RKO (cell line): ENCODE data around the gene MIAT.
A peak's percentile ranks its signal among the peaks of the same experiment; 100 is the strongest.
"Not testable (repeated sequence)": the region's sequence is repeated elsewhere in the genome, so short reads cannot be mapped to it uniquely, and the experiment has no call there.

Source experiments
- DNase-seq: peaks from one replicate; pipeline ENCODE4 v3.0.0-alpha.2; 2016; ENCODE audit warnings: low spot score

The MIAT gene

DNA sequence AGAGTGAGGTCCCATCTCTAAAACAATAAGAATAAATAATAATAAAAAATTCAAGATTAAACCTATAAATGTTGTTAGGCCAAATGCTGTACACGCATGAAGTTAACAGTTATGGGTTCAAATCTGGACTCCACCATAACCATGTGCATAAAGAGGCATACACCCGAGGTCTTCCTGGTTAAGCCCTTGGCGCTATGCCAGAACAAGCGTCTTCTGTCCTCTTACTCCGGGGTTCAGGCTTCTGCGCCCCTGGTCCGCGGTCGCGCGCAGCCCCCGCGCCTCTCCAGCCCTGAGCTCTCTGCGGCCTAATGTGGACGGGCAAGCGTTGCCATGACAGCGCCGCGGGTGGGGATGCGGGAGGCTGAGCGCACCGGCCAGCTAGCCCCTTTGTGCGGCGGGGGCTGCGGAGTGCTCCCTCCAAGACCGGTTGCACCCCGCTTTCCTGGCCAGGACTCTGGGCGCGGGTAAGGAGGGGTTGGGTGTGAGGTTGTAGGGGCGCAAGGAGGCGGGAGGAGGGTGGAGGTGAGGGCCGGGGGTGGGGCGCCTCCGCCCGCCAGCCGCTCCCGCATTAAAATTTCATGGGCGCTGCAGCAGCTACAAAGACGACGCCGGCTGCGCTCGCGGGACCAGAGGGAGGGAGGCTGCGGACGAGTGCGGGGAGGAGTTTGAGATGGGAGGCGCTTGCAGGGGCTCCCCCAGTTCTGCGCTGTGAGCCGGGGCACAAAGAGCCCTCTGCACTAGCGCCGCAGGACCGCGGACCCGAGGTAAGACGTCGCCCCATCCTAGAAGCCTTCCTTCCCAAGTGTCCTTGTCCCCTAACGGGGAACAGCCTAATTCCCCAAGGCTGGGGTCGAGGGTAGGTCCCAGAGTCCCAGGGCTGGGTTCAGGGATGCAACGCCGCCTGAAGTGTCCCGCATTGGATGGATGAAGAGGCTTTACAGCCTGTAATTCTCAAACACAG is at the start of gene MIAT:
Gene MIAT, plus strand, starts transcription at position 698 of the 961 bp plus-strand sequence.
- DNase-seq, result no peak

DNA sequence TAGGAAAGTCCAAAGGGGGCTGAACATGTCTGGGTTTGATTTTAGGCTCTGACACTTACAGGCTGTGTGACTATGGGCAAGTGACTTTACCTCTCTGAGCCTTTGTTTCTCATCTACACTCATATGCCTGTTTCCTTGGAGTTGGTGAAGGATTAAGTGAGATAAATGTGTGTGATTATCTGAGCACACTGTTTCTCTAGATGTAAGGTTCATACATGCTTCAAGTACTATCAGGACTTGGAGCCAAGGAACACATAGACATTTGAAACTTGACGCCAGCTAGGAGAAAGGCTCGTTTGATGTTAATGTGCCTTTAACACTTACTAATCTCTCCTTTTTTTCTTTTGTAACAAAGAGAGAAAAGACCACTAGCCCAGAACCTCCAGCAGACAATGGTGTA is 49.3 kb upstream of the MIAT start:
- DNase-seq, result no peak

DNA sequence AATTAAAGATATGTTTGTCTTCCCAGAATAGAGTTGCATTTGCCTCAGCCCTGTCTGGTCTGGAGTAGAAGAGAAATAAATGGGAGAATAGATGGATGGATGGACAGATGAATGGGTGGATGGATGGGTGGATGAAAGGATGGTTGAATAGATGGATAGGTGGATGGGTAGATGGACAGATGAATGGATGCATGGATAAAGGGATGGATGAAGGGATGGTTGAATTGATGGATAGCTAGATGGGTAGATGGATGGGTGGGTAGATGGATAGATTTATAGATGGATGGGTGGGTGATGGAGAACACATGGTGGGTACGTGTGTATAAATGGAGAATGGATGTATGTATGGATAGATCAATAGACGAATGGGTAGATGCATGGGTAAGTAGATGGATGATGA is 48.1 kb upstream of the MIAT start:
- no peak for DNase-seq

DNA sequence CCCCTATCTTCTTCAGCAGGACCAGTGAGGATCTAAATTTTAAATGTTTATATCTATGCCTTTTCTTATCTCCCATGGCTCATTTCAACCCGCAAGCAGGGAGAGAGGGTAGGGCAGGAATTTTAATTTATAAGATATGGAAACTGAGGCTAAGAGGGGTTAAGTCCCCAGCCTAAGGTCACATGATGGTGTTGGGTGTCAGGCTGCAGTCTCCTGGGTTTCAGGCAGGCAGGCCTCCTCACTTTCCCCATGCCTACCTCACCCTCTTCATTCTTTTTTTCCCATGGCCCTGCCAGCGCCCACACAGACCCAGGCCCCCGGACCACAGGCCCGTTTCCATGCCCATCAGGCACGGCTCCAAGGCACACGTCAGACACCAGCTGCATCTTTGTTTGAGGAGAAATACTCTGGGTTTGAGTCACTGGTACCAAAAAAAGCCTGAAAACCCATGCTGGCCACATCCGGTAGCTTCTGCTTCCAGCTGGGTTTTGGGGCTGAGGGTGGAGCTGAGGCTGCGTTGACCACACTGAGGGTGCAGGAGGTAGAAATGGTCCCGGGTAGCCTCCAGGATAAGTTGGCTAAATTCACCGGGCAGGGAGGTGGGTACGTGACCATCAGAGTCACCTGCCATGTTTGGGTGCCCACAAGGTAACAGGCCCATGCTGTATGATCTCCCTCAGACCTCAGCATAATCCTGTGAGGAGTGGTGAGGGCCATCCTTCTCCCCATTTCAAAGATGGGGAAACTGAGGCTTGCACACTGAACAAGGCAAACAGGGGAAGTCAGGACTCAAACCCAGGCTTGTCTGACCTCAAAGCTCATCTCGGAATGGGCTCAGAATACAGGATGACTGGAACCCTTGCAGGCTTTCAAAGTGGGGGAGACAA is 47.1 kb upstream of the MIAT start:
- DNase-seq, result peak; percentile 78

DNA sequence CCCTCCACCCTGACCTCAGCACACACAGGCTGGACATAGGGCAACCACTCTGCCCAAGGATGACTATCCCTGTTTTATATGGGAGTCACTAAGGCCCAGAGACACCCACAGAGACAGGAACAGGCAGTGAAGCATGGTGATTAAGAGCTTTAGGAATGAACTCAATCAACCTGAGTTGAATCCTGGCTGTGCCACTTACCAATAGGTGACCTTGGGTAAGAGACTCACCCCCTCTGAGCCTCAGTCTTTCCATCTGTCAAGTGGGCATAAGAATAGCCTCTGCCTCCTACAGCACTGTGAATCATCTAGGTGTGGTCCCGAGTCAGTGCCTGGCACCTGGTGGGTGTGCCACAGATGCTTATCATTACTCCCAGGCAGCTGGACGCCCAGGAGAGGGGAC is 46.4 kb upstream of the MIAT start:
- peak; percentile 42 for DNase-seq

DNA sequence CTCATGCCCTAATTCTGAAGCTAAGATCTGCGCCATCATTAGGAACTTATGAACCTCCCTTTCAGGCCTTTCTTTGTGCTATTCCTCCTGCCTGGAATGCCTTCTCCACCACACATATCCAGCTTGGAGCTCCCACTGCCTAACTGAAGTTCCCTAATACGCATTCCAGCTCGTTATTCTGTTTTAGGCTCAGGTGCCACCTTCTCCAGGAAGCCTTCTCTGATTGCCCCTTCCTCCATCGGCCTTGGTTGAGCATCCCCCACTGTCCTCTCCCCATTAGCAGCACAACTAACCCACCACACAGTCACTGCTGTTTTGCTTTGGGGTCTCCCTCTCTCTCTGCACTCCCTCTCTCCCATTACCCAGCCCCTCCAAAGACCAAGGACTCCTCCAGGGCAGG is 44.7 kb upstream of the MIAT start:
- DNase-seq, result no peak

DNA sequence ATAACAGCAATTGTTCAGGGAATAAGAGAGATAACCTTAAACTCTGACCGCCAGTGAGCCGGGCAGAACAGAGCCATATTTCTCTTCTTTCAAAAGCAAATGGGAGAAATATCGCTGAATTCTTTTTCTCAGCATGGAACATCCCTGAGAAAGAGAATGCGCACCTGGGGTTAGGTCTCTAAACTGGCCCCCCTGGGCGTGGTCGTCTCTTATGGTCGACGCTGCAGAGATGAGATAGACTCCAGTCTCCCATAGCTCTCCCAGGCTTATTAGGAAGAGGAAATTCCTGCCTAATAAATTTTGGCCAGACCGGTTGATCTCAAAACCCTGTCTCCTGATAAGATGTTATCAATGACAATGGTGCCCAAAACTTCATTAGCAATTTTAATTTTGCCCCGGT is 43.6 kb upstream of the MIAT start:
- DNase-seq, result not testable (repeated sequence)

DNA sequence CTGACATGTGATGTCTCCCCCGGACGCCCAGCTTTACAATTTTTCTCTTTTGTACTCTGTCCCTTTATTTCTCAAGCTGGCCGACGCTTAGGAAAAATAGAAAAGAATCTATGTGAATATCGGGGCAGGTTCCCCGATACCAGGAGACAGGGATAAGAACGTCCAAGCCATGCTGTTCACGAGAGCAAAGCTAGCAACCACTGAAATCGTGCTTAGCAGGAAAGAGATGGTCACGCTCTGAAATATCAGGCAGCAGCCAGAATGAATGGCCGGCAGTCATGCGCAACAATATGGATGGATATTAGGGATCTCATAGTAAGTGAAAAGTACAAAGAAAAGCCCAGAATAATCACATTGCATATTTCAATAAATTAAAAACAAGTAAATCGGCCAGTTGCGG is 43.1 kb upstream of the MIAT start:
- no peak for DNase-seq

DNA sequence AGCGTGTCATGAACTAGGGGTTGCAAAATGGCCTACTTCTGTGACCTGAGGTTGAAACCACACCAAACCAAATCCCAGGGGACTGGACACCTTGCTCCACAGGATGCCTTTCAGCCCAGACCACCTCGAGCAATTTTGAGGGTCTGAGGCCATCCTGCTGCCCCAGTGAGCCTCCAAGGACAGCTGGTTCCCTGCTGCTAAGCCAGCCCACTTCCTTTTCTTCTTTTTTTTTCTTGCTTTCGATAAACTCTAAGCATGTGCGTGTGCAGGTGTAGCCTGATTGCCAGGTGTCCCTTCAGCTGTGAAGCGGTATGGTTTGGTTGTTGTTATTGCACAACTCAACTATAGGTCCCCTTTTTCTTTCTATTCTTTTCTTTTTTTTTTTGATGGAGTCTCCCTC is 42.2 kb upstream of the MIAT start:
- no peak for DNase-seq

DNA sequence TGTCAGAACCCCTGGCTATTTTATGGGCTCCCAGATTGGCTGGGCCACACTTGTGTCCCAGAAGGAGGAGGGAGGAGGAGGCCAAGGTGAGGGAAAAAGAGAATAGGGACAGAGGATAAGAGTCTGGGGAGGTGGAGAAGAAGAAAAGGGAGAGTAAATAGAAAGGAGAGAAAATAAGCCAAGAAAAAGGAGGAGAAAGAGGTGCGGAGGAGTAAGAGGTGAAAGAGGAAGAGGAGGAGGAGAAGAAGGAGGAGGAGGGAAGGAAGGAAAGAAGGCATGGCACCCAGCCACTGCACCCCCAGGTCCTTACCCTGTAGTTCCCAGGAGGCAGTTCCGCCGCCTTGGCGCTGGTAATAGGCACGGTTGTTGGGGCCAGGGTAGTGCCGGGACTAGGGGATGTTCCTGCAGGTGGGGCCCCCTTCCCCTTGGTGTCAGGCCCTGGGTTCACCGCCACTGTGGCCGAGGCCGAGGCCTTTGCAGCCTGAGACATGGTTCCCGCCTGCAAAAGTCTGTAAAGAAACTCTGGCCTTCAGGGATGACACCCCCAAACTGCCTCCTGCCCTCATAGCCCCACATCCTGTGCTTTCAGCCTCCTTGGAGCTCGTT is 41.5 kb upstream of the MIAT start:
- DNase-seq, result no peak

DNA sequence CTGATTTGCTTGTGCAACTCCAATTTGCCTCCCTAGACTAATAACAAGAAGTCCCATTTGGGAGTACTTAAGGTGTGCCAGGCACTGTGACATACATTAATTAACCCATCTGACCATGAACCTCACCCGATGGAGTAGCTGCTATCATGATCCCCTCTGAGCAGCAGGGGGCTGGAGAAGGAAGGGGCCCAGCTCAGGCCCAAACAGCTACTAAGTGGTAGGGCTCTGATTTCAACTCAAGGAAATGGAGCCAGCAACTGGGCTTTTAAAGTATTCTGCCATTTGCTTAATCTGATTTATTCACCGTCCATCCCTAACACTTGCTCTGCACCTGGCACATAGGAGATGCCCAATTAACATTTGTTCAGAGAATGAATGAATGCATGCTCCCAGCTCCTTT is 40.7 kb upstream of the MIAT start:
- DNase-seq, result no peak

DNA sequence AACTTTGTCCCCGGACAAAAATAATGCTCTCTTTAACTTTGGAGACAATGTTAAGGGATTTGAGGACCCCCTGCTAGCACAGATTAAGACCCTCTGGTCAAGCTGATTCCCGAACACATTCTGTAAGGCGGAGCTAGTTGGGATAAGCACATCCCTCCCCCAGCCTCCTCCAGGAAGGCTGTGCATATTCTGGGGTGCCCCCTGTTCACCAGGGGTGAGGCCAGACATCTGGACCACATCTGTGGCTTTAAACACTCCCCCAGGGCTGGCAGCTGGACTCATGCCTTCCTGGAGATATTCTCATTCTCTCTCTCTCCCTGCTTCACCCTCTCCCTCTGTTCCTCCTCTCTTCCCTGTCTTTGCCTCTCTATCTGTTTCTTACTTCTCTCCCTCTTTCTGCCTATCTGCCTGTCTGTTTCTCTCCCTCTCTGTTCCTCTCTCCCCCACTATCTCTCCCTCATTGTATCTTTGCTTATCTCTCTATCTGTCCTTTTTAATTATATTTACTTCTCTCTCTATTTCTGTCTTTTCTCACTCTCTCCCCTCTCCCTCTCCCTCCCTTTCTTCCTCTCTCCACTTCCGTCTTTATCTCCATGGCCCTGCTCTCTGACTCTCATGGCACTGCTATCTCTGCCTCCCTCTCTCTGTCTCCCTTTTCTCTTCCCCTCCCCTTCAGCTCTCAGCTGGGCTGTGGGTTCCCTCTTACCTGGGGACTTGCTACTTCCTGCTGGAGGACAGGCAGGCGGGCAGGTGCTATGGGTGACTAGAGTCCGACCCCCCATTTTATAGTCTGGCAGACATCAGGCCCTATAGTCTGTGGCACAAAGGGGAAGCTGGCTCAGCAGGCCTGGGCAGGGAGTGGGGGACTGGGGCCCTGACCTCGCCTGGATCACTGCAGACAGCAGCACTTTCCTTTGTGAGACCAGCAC is 39.9 kb upstream of the MIAT start, which contains the start of gene CRYBB1:
Gene CRYBB1, minus strand, starts transcription at position 757 of the 929 bp plus-strand sequence. CDS start 1,708 bp downstream, outside the sequence.
- DNase-seq, result no peak

DNA sequence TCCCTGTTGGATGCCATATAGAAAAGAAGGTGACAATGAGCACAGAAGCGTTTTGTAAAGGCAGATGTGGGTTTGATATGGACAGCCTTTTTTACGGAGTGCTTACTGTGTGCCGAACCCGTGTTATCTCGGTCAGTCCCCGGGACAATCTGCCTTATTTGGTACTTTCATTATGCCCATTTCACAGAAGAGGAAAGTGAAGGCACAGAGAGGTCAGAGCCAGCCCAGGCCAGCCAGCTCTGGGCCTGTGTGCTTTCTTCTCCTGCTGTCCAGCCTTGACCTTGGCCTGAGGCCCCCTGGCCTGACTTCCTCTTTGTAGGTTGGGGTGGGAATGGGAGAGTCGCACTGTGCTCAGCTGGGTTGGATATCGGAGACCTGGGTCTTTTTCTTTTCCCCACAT is 38.9 kb upstream of the MIAT start:
- no peak for DNase-seq

DNA sequence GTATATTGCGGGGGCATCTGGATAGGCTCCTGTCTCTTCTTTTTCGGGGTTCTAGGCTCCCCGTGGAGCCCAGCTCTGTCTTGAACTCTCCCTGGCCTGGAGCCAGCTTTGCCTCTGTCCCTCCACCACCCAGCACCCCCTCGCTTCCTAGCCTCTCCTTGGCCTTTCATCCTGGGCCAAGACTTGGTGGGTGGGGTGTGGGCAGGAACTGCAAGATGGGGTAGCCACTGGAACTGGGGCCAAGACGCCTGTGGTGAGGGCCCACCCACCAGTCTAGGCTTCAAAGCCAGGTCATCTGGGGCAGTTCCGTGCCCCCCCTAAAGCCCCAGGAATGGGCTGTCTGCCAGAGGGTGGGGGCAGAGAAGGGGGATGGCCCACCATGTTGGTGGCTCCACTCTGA is 37.9 kb upstream of the MIAT start:
- DNase-seq, result no peak

DNA sequence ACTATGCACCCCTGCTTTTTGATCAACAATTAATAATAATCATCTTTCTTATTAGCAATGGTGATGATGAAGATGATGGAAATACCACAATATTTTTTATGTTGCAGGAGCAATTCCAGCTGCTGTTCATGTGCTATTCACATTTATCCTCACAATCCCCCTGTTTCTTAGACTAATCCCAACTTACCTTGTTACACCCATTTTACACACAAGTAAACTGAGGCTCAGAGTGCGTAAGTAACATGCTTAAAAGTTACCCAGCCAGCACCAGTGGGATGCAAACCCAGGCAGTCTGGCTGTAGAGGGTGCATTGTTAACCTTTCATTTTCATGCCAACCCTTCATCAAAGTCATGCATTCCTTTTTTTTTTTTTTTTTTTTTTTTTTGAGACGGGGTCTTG is 37.2 kb upstream of the MIAT start:
- no peak for DNase-seq

DNA sequence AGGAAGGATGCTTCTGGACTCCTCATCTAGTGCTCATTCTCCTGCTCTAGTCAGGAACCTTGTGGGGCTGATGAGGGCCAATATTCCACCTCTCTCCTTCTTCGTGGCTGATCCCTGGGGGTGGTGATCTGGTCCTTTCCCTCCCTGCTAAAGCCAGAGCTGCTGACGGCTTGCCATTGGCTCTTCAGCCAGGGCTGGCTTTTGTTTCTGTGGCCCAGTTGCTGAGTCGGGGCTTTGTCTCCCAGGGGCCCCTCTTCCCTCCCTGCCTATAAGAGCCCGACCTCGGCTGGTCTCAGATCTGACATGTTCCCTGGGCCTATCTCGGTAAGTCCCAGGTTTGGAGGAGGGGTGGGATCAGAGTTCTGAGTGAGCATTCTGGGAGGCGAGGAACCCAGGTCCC is 35.7 kb upstream of the MIAT start, which contains the start of gene CRYBA4:
Gene CRYBA4, plus strand, starts transcription at position 301 of the 400 bp plus-strand sequence. CDS start 634 bp downstream, outside the sequence.
- no peak for DNase-seq

DNA sequence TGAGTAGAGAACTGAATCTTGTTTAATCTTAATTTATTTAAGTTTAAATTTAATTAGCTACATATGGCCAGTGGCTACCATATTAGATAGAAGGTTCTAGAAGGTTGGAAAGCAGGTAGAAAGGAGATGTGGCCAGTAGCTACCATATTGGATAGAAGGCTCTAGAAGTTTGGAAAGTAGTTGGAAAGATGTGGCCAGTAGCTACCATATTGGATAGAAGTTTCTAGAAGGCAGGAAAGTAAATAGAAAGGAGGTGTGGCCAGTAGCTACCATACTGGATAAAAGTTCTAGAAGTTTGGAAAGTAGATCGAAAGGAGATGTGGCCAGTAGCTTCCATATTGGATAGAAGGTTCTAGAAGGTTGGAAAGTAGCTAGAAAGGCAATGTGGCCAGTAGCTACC is 33.4 kb upstream of the MIAT start:
- DNase-seq, result no peak

DNA sequence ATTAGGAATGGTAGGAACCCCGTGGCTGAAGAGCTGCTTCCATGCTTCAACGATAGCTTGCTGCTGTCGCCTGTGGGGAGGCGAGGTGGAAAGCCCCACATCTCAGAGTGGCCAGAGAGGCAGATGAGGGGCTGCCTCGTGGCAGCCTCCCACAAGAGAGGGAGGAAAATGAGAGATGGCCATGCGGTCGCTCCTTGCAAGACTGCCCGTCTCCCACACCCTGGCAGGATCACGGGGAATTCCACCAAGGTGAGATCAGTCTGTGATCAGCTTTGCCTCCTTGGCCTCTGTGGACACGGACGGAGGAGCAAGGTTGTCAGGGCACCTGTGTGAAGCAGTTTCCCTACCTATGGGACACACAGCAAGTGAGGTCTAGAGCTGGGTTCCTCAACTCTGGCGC is 32.6 kb upstream of the MIAT start:
- no peak for DNase-seq

DNA sequence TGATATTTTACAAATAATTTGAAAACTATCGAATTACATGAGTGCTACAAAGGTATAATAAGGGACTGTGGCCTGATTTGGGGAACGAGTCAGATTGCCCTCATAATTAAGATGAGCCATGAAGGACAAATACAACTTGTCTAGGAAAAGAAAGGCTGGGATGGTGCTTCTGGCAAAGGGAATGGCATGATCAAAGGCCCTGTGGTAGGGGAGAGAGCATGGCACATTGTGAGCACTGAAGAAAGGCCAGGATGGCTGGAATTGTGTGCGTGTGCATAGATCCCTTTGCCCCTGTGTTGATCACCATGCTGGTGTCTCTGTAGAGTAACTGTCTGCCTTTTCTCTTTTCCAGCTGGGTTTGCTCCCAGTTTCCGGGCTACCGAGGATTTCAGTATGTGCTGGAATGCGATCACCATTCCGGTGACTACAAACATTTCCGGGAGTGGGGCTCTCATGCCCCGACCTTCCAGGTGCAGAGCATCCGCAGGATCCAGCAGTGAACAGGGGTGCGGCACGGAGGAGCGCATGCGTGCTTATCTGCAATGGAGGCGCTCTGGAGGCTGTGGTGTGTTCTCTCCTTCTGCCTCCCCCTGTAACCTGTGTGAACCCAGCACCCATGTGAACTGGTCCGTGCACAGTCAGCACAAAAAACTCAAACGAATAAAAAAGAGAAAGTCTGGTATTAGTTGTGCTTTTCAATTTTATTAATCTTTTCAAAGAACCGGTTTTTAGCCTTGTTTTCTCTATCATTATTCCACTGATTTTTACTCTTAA is 27.2 kb upstream of the MIAT start:
- DNase-seq, result no peak

DNA sequence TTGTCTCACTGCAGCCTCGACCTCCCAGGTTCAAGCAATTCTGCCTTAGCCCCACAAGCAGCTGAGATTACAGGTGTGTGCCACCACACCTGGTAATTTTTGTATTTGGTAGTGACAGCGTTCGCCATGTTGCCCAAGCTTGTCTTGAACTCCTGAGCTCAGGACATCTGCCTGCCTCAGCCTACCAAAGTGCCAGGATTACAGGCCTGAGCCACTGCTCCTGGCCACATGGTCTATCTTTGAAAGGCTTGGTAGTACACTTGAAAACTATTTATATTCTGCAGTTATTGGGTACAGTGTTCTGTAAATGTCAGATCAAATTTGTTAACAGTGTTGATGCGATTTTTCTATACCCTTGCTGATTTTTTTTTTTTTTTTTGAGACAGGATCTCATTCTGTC is 26.1 kb upstream of the MIAT start:
- no peak for DNase-seq
